NCI-H524 treated with DMSO at 0.1 percent for 48 hours (cell line): ENCODE measurements around the gene LEAP2.

Experiments used
- DNase-seq: peaks from one replicate; lab custom pipeline; 2025; lab: John Stamatoyannopoulos, UW

Gene LEAP2

DNA sequence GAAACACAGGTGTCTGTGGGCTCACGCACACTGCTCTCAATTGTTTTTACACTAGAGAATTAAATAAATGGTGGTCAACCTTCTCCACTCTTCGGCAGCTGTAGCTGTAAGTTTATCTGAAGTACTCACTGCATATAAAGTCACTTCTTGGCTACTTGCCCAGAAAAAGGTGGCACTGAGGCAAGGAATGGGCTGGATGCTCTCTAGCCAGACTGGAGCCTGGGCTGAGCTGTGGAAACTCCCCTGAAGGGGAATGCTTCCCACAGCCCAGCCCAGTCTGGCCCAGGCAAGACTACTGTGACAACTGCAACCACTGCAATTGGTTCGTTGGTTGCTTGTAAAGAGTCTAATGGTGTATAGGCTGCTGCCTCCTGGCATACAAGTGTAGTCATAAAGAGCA is 4.5 kb downstream of the LEAP2 start:
- DNase-seq: no peak

DNA sequence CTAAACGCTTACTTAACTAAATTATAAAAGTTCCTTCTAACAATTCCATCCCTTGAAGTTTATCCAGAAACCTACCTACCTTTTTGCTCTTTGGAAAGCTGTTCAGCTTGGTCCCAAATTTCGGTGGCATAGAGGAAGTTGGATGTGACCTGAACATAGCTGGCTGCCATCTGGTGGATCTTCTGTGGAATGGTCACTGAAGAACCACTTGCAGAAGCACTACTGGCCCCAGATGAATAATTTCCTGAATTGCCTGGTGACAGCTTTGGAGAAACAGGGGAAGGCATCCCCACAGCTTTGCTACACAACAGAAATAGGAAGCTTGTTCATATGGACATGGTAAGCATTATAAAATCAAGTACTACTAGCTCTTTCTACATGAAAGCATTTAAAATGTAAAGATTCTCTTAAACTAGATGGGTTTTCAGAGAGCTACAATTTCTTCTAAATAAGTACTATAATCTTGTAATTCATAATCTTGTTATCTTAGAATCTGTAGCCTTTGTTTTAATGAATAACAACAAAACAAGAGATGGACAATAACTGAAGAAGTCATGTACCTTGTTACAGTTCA is 9.9 kb downstream of the LEAP2 start:
- peak; percentile 25 for DNase-seq

DNA sequence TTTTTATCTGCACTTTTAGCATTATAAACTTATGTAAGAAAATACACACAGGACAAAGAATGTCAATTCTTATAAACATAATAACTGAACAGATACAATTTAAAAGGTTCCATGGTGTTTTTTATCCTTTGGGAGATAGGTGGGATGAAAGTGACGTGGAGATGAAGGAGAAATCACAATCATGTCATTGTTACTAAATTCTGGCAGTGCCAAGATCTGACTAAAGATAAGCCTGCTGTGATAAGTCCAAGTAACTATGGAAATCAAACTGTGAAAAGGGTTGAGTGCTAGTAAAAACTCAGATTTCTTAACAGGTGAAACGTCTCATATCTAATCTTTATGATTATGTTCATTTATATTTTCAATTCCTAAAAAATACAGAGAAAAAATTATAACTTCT is 11.1 kb downstream of the LEAP2 start:
- DNase-seq: no peak

DNA sequence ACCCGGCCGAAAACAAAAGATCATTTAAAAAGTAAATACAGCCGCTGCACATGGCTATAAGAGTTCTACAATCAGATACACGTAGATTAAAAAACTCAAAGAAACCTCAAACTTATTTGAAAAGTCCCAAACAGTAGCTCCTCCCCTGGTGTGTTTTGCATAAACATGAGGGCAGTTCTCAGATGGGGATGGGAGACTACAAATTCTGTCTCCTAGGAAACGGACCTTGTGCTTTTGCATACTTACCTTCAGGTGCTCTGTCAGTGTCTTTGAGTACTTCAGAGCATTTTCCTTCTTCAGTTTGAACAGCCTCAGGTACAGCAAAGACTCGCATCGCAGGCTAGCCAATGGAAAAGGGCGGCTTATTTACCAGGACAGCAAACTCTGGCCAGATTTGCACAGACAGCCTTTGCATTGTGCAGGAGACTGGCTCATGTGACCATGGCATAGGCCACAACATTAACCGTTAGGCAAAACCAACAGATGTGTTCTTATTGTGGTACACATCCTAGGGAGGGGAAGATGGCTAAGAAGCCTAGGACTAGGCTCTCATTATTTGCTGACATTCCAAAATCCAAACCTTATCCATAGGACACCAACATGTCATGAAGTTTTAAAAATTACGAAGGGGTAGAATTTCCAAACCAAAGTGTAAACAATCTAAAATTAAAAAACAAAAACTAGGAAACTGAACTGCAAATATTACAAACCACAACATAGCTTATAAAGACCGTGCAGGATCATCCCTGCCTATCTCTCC is 12.8 kb downstream of the LEAP2 start:
- DNase-seq: no peak

DNA sequence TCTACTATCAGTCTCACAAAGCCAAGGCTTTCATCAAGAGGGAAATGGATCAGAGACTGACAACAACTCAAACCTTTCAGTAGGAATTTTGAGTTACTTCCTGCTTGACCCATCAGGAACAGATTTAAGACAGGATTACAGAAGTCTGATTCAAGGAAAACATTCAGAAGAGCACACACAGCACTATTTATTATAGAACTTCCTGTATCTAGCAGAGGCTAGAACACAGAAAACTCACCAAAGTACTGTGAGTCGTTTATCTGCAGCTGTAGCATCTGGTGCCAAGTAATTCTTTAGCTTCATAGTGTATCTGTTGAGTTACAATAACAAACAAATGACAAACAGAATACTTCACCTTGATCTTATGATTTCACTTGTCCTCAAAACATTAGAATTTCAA is 13.8 kb downstream of the LEAP2 start:
- no peak for DNase-seq

DNA sequence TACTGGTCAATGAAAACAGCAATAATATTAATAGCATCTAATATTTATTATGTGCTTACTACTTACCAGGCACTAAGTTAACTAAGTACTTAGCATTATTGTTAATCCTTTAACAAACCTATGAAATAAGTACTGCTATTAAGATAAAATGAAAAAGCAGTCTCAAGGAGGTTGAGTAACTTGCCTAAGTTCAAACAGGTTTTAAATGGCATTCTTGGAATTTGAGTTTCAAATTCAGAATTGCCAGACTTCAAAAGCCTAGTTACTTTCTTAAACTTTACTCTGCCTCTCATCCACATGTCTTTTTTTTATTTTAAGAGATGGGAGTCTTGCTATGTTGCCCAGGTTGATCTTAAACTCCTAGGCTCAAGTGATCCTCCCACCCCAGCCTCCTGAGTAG is 16.0 kb downstream of the LEAP2 start:
- no peak for DNase-seq

DNA sequence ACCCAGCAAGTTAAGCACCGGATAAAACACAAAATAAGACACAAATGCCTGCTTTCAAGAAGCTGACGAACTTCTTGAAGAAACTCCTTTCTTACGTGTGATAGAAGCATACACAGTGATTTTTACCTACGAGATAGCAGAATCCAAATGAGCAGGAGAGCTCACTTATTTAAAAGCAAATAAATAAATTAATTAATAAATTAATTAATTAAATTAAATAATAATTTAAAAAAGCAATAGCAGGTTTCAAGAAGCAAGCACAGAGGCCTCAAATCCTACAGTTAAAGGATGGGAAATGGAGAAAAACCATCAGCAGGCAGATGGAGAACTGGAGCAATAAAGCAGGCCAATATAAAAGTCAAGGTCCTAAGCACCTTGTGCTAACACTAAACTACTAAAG is 17.3 kb downstream of the LEAP2 start:
- DNase-seq: no peak

DNA sequence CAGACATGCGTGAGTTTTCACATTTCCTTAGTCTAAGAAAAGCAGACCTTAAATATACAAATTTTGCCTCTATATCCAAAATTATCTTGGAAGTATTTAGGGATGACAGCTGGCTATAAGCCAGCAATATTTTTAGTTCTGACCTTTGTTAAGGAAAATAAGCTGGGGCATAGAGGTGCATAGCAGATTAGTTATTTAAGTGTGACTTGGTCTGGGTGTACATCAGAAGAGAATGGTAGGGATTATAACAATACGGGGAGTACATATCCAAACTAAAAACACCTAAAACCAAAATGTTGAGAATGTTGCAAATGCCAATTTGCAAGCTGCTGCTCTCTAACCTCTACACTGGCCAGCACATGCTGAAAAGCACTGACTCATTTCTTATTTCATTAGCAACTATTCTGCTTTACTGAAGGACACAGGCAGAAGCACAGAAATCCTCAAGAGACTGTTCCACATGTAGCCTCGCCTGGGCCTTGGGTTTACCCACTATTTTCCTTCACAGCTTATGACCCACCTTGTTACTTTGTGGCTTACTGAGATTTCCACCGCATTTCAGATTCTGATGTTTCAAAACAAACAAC is 22.3 kb downstream of the LEAP2 start:
- no peak for DNase-seq

DNA sequence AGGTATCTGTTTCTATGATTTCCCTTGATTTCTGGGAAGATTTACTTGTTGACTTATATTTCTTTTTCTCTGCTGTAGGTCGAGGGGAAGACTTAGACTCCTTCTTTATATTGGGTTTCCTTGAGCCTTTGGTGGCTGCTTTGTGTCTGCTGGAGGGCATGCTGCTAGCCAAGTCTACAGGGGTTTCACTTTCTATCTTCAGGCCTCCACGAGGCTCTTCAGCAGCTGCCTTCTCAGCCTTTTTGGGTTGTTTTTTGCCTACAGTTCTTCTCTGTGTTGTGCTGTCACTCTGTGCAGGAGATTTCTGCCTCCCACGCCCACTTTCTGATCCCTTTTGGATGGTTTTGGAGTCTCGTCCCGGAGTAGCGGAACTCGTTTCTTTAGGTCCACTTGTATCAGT is 23.2 kb downstream of the LEAP2 start:
- no peak for DNase-seq

DNA sequence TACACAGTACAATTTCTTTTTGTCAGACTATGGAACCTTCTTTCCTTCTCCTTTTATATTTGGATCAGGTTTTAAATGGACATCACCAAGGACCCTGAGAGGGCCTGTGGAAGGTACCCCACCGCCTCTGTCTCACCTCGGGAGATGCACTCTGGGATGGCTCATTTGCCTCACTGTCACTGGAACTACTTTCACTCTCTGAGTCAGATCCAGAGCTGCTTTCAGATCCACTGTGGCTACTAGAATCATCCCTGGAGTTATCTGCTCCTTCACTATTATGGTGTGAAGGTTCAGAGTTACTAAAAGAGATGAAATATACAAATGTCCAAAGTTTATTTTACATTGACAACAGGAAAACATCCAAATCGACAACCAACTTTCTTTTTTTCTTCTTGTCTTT is 24.6 kb downstream of the LEAP2 start:
- DNase-seq: no peak

DNA sequence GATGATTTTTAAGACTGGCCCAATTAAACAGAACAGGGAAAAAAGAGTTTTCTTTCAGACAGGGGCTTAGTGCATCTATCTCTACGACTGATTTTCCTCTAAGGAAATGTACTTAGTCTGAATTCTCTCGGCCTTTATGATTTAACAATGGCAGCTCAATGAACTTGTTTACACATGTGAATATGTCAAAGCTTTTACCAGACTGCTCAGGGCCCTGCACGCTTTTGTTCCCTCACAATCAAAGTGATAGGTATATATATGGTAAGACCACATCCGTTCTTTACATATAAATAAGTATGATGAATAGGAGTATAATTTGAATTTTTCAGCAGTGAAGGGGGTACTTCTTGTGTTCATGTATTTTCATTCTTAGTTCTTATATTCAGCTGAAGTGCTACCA is 27.6 kb downstream of the LEAP2 start:
- no peak for DNase-seq

DNA sequence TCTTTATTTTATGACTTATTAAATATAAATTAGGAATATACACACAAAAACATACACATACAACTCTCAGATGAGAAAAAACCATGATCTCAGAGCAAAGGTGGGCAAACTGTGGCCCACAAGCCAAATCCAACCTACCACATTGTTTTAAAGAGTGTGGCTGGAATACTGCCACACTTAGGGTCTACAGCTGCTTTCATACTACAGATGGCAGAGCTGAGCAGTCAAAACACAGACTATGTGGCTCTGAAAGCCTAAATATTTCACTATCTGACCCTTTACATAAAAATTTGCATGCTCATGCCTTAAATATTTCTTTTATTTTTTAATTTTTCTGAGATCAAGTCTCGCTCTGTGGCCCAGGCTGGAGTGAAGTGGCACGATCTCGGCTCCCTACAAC is 28.3 kb downstream of the LEAP2 start:
- no peak for DNase-seq

DNA sequence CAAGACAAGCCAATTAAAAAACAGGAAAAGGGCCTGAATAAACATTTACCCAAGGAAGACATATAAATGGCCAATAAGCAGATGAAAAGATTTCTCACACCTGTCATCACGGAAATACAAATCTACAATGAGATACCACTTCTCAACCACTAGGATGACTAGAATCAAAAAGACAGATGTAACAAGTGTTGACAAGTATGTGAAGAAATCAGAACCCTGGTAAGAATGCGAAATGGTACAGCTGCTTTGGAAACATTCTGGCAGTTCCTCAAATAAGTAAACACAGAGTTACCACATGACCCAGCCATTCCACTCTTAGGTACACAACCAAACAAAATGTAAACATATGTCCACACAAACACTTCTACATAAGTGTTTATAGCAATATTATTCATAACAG is 32.5 kb downstream of the LEAP2 start:
- no peak for DNase-seq

DNA sequence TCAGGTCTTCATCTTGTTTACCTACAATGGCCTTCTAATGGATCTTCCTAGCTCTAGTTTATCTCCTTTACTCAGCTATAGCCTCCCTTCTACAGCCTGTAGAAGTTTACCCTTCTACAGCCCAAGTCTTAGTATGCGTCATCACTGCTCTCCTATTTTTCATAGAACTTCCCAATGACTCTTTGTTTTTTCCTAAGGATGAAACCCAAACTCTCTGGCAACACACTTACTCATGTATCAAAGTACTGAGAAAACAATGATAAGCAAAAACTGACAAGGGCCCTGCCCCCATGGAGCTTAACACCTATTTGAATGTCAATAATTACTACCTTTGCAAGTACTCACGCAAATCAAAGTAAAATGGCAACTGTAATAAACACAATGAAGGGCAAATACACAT is 33.7 kb downstream of the LEAP2 start:
- DNase-seq: no peak

DNA sequence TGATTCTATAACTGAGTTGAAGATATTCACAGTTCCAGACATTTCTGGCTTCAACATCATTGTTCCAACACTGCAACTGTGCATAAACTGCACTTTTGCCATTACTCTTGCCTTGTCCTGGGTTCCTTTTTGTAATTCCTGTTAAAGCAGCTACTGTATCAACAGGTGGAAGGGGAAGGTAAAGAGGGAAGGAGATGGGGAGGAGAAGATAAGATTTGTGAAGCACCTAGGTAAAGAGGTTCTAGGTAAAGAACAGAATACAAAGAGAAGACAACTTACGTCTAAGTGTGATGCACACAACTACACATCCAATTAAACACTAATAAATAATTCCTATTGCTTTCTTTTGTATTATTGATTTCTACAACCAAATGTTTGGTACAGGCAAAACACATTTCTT is 36.2 kb downstream of the LEAP2 start:
- no peak for DNase-seq

DNA sequence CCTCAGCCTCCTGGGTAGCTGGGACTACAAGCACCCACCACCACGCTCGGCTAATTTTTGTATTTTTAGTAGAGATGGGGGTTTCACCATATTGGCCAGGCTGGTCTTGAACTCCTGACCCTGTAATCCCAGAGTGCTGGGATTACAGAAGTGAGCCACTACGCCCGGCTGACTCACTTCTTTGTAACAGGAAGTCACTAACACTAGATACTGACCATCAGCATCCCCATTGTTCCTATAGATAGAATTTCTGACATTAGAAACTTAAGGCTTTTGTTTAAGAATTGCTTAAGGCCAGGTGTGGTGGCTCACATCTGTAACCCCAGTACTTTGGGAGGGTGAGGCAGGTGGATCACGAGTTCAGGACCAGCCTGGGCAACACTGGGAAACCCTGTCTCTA is 42.2 kb downstream of the LEAP2 start:
- DNase-seq: no peak

DNA sequence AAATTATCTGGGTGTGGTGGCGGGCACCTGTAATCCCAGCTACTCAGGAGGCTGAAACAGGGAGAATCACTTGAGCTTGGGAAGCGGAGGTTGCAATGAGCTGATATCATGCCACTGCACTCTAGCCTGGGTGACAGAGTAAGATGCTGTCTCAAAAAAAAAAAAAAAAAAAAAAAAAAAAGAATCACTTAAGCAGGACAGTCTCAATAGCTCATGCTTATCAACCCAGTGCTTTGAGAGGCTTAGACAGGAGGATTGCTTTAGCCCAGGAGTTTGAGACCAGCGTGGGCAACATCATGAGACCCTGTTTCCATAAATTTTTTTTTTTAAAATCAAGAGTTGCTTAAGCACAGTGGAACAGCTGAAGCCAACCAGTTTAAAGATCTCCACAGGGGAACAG is 42.6 kb downstream of the LEAP2 start:
- DNase-seq: no peak
